Limb (tissue), 2 donors: Measurements from ENCODE around the gene MCM7.

ENCODE experiments used
- DNase-seq, 2 donors: peaks; one replicate each; pipeline ENCODE4 v3.0.0-alpha.2; 2016; ENCODE audit errors: extremely low spot score in 2 of 2

MCM7 gene

DNA sequence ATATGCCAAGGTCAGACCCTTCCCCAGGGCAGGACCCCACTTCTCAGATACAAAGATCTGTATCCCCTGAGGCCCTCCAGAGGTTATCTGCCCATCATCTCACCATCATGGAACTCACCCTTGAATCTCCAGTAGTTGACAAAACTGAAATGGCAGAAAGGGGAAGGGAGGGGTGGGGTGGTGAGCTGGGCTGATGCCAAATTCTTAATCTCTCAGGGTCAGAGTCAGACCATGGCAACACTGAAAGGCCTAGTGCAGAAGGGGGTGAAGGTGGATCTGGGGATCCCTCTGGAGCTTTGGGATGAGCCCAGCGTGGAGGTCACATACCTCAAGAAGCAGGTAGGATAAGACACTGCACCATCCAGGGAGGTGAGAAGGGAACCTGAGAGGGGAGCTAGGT lies 21.4 kb upstream of the MCM7 start:
- no peak for DNase-seq

DNA sequence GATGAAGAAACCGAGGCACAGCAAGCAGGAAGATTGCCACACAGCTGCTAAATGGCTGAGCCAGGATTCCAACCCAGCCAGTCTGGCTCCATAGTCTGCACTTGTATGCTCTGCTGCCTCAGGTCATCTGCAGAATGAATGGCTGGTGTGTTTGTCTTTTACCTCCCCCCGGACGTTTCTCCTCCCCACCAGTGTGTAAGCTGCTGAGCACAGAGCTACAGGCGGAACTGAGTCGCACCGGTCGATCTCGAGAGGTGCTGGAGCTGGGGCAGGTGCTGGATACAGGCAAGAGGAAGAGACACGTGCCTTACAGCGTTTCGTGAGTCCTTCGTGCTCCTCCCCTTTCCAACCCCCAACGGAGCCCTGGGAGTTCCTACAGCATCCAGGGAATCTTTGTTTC lies 20.9 kb upstream of the MCM7 start:
- DNase-seq, result no peak

DNA sequence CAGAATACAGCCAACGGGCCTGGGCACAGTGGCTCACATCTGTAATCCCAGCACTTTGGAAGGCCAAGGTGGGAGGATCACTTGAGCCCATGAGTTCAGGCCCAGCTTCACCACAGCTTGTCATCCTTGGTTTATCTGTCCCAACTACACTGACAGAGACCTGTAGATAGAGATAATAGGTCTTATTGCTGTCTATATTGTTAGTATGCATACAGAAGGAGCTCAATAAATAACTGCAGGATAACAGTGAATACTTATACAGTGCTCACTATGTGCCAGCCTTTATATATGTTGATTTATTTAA lies 19.5 kb upstream of the MCM7 start:
- DNase-seq, result no peak

- DNase-seq, result peak; percentile 77 to 85
These were observed 19.0 kb upstream of the MCM7 start for GRCh38 chr7:100119970-100120732.

- DNase-seq, result peak; percentile 95 to 98
These were observed 18.1 kb upstream of the MCM7 start, which contains the start of the genes CNPY4 and TAF6 for GRCh38 chr7:100119072-100119969. CNPY4 (plus strand) TSS chr7:100119634; CDS start chr7:100119745, 111 bp downstream. TAF6 (minus strand) TSS chr7:100119358; CDS start chr7:100114209, 5,149 bp downstream.

GRCh38 chr7:100118388-100119071 lies 17.3 kb upstream of the MCM7 start:
- DNase-seq, result no peak

GRCh38 chr7:100115026-100115425 lies 13.8 kb upstream of the MCM7 start:
- DNase-seq, result no peak

DNA sequence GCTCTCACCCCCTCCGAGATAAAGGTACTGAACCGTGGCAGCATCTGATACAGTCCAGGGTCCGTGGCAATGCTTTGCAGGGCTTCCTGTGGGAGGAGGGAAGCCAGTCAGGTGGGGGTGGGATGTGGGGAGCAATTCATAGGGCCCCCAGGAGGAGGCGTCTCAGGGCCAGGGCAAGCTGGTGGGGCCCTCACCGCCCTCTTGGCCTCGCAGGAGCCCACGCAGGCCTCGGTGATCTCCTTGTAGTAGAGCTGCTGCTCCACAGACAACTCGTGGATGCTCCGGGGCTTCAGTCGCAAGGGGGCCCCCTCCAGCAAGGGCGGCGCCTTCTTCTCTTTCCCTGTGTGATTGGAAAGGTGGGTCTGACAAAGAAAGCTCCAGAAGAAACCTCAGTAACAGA lies 10.7 kb upstream of the MCM7 start:
- no peak for DNase-seq

DNA sequence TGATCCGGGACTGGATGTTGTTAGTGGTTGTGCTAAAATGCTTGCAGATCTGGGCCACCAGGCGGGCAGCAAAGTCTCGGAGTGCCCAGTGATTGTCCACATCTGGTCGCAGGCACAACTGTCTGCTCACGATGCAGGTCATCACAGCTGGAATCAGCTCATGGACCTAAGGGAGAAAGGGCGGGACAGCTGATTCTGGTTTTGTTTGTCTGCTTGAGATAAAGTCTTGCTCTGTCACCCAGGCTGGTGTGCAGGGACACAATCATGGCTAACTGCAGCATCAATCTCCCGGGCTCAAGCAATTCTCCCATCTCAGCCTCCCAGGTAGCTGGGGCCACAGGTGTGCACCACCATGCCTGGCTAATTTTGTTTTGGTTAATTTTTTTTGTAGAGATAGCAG lies 10.0 kb upstream of the MCM7 start:
- DNase-seq, result no peak

GRCh38 chr7:100109521-100110163 lies 8.4 kb upstream of the MCM7 start:
- DNase-seq, result no peak

DNA sequence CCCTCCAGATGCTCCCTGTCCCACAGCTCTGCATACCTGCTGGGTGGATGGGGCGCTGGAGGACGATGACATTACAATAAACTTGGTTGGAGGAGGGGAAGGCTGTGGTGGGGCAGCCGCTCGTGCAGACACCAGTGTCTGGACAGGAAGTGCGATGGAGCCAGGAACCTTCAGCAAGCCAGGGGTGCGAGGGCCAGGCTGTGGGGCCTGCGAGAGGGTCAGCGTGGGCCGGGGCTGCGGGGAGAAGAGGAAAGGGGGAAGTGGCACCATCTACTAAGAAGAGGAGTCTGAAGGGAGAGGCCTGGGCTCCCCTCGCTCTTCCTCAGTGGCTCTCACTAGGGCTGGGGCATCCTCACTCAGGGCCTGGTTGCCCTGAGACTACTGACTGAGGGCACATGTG lies 6.7 kb upstream of the MCM7 start:
- no peak for DNase-seq

DNA sequence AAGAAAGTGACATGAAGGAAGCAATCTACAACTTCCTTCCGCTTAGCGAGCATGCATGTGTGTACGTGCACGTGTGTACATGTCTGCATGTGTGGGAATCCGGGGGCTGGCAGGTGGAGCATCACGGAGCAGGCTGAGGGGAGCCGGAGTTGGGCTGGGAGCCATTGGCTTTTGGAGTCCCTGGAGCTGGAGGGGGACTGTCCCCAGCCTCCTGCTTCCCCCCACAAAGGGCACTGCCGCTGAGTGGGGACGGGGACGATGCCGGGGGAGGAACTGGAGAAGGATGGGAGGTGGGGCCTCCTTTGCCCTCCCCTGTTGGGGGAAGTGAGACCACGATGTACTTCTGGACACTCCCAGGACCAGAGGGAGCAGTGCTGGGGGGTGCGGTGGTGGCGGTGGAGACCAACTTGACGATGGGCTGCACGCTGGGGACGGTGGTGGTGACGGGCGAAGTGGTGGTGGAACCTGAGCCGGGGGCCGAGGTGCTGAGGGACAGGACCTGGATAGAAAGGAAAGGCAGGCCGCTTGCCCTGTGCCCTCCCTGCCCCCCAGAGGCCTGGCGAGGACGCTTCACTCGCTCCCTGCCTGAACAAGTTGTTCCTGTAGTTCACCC lies 6.0 kb upstream of the MCM7 start:
- DNase-seq, result no peak

DNA sequence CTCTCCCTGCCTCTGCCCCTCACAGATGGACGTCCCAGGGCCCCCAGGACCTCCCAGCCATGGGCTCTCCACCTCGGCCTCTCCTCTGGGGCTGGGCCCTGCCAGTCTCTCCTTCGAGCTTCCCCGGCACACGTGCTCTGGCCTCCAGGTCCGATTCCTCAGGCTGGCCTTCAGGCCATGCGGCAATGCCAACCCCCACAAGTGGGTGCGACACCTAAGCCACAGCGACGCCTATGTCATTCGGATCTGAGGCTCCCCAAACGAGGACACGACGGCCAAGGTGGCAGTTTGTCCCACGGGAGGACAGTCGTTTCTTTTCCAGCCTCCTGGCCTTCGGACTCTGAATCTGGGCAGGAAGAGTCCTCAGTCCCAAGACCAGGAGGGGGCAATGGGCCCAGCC lies 5.4 kb upstream of the MCM7 start:
- no peak for DNase-seq

- DNase-seq, result no peak
These were observed 4.3 kb upstream of the MCM7 start for GRCh38 chr7:100105534-100105933.

DNA sequence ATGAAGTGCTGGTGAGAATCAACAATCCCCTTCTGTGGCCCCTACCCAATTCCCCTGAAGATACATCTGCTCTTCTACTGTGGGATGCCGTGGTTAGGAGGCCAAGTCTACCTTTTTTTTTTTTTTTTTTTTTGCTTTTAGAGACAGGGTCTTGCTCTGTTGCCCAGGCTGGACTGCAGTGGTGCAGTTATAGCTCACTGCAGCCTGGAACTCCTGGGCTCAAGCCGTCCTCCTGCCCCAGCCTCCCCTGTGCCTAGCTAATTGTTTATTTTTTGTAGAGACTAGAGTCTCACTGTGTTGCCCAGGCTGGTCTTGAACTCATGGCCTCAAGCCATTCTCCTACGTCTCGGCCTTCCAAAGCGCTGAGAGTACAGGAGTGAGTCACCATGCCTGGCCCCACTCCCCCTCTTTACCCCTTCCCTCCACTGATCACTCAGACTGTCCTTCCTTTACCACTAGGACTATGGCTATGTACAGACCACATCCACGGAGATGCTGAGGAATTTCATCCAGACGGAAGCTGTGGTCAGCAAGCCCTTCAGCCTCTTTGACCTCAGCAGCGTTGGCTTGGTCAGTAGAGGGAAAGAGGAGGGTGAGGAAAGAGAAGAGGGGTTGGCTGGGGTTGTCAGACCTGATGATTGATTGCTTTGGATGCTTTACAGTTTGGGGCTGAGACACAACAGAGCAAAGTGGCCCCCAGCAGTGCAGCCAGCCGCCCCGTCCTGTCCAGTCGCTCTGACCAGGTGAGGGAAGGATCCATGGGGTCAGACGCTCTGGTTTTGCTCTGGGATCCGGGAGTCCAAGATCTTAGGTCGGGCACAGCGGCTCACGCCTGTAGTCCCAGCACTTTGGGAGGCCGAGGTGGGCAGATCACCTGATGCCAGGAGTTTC lies 2.0 kb upstream of the MCM7 start:
- no peak for DNase-seq

GRCh38 chr7:100100420-100101015 lies 679 bp downstream of the MCM7 start:
- peak; percentile 92 to 97 for DNase-seq

- no peak for DNase-seq
These were observed 1.7 kb downstream of the MCM7 start for GRCh38 chr7:100099452-100099851.

- no peak for DNase-seq
These were observed 2.3 kb downstream of the MCM7 start for GRCh38 chr7:100098913-100099312.

GRCh38 chr7:100095704-100096103 lies 5.5 kb downstream of the MCM7 start:
- no peak for DNase-seq

DNA sequence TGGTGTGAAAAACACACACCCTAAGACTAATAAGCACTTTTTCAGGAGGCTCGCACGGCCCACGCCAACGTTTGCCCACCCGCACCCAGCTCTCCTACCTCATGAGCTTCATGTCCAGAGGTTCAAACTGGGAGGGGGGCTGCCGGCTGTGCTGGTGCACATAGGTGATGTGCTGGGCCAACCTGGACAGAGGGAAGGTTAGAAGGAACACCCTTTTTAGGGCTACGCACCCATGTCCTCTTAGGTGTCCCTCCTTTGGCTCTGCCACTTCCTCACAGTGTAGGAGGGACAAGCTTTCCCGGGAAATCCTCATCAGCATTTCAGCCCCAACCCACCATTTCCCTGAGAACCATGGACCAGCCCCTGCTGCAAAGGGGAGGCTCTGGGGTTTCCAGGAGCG lies 5.9 kb downstream of the MCM7 start:
- no peak for DNase-seq
